Measurements from ENCODE around the gene FGF14.

GRCh38 chr13:101673360-101674105, 728.3 kb downstream of the FGF14 start:
- TF ChIP-seq CTCF (conservative IDR thresholded peaks at IDR 0.05) (no peak), ZFX (IDR thresholded peaks at IDR 0.05) (no peak)

Data from C4-2B (cell line).